Endothelial cell of umbilical vein (primary cell): ENCODE measurements around the gene COQ7. TPM values are rescaled to one million over a fixed set of nuclear protein-coding genes. Genes with fewer than 3 reads are reported as not detected.

Source experiments
- BruUV-seq: library from RNA; stranded (reverse); fragments of 400-500 nt; replicated peaks from 2 replicates; lab custom pipeline; 2021; lab: Mats Ljungman, UMichigan
- CTCF ChIA-PET: fragments of 300-600, 350-600 bp; sonication (Branson Sonifier 250); formaldehyde crosslinking; loops from one replicate; lab custom pipeline; 2021; ENCODE audit warnings: antibody characterized with exemption, inconsistent platforms; lab: Charles Lee
- POLR2A ChIA-PET: fragments of 300-600, 350-600 bp; sonication (Branson Sonifier 250); formaldehyde crosslinking; loops from one replicate; lab custom pipeline; 2021; ENCODE audit warnings: antibody characterized with exemption, inconsistent platforms; lab: Charles Lee
- DNase-seq: peaks from one replicate; pipeline ENCODE4 v3.0.0-alpha.2; 2011; ENCODE audit warnings: low read depth, low spot score
- FAIRE-seq: peaks from 2 replicates; lab custom pipeline; 2011; peaks lifted over from hg19 to GRCh38; lab: Jason Lieb, UNC
- H2AFZ ChIP-seq: 2 replicates; pipeline ENCODE4 v1.6.0; 2012; ENCODE audit warnings: low read depth, low read length, control low read depth, inconsistent platforms
- H3K27ac ChIP-seq: 2 replicates; pipeline ENCODE4 v1.5.1; 2011; ENCODE audit warnings: low read depth, mild to moderate bottlenecking, control low read depth, low read length, moderate library complexity; ENCODE audit not compliant: insufficient read depth
- H3K27me3 ChIP-seq, 2 experiments: 2 replicates each; pipeline versions ENCODE4 v1.6.0 to v1.6.1; 2011; ENCODE audit warnings: low read length in 2 of 2, mixed read lengths in 1 of 2; ENCODE audit not compliant: control insufficient read depth in 2 of 2, insufficient read depth in 2 of 2
- H3K36me3 ChIP-seq, 2 experiments: 2 replicates in 1 of 2; 3 replicates in 1 of 2; pipeline ENCODE4 v1.5.1; 2011; ENCODE audit warnings: low read length in 2 of 2, mild to moderate bottlenecking in 1 of 2, moderate library complexity in 1 of 2; ENCODE audit not compliant: control insufficient read depth in 2 of 2, insufficient read depth in 2 of 2; ENCODE audit errors: extremely low read depth in 1 of 2
- H3K4me1 ChIP-seq: 3 replicates; pipeline ENCODE4 v1.5.1; 2011; ENCODE audit warnings: mild to moderate bottlenecking, low read length; ENCODE audit not compliant: control insufficient read depth, insufficient read depth; ENCODE audit errors: extremely low read depth
- H3K4me2 ChIP-seq: 2 replicates; pipeline ENCODE4 v1.6.1; 2011; ENCODE audit warnings: low read length, control low read depth, mixed read lengths; ENCODE audit not compliant: insufficient read depth
- H3K4me3 ChIP-seq, 3 experiments: fragments of 200-600 bp in 1 of 3; sonication (generic), shearing (Covaris generic) in 1 of 3; replicated peaks in 1 of 3; 2 replicates each; pipeline ENCODE4 v1.5.1; 2011 to 2016; ENCODE audit warnings: control low read depth in 3 of 3, low read length in 3 of 3, mild to moderate bottlenecking in 2 of 3, inconsistent platforms in 1 of 3, low read depth in 1 of 3, moderate library complexity in 1 of 3; ENCODE audit not compliant: insufficient read depth in 1 of 3
- H3K79me2 ChIP-seq: 2 replicates; pipeline ENCODE4 v1.6.0; 2012; ENCODE audit warnings: low read length, inconsistent platforms; ENCODE audit not compliant: control insufficient read depth, insufficient read depth
- H3K9ac ChIP-seq: replicated peaks from 2 replicates; pipeline ENCODE3; 2011; ENCODE audit warnings: low read length, control low read depth; ENCODE audit not compliant: insufficient read depth; ENCODE audit errors: extremely low read depth
- H3K9me1 ChIP-seq: replicated peaks from 3 replicates; pipeline ENCODE4 v1.6.0; 2011; ENCODE audit warnings: mild to moderate bottlenecking, low read length; ENCODE audit not compliant: control insufficient read depth, insufficient read depth; ENCODE audit errors: extremely low read depth
- H3K9me3 ChIP-seq: replicated peaks from 2 replicates; pipeline ENCODE4 v1.5.1; 2012; ENCODE audit warnings: low read length, inconsistent platforms; ENCODE audit not compliant: control insufficient read depth, insufficient read depth
- H4K20me1 ChIP-seq: replicated peaks from 2 replicates; pipeline ENCODE3; 2011; ENCODE audit warnings: mild to moderate bottlenecking, low read length; ENCODE audit not compliant: control insufficient read depth, insufficient read depth; ENCODE audit errors: extremely low read depth
- CTCF ChIP-seq, 2 donors: IDR thresholded peaks; 1 replicate in 1 of 2; 2 replicates in 1 of 2; pipeline ENCODE4 v1.5.1; 2011; ENCODE audit warnings: low read length in 2 of 2, mild to moderate bottlenecking in 2 of 2, moderate library complexity in 2 of 2, control low read depth in 1 of 2, inconsistent platforms in 1 of 2, low read depth in 1 of 2; ENCODE audit not compliant: insufficient read depth in 1 of 2; ENCODE audit errors: extremely low read depth in 1 of 2
- EZH2 ChIP-seq: IDR thresholded peaks from 2 replicates; pipeline ENCODE4 v1.6.1; 2012; ENCODE audit warnings: borderline replicate concordance, low read depth, mild to moderate bottlenecking, moderate library complexity, low read length, inconsistent platforms; ENCODE audit not compliant: severe bottlenecking
- FOS ChIP-seq: IDR thresholded peaks from 2 replicates; pipeline ENCODE4 v1.6.1; 2011; ENCODE audit warnings: mild to moderate bottlenecking, low read length, moderate library complexity, borderline replicate concordance; ENCODE audit not compliant: insufficient read depth
- JUN ChIP-seq: IDR thresholded peaks from 2 replicates; pipeline ENCODE4 v1.6.1; 2011; ENCODE audit warnings: borderline replicate concordance, low read depth; ENCODE audit not compliant: insufficient read length, insufficient read depth
- MAX ChIP-seq: IDR thresholded peaks from 2 replicates; pipeline ENCODE4 v1.6.1; 2011; ENCODE audit not compliant: insufficient read depth, insufficient read length
- MYC ChIP-seq: IDR thresholded peaks from one replicate; pipeline ENCODE4 v1.6.1; 2011; ENCODE audit warnings: mild to moderate bottlenecking, low read depth, low read length
- POLR2A ChIP-seq: IDR thresholded peaks from 2 replicates; pipeline ENCODE4 v1.6.1; 2012; ENCODE audit warnings: low read depth, mild to moderate bottlenecking, control low read depth, low read length
- dilution Hi-C: fragments of 300-500 bp; cut with MboI; formaldehyde crosslinking; loops from one replicate; pipeline ENCODE4 v1.15.0; 2019; ENCODE audit warnings: low sequenced_read_pairs; ENCODE audit not compliant: extremely low pct_ligation_motif_present
- intact Hi-C: fragments of 100-400 bp; cut with micrococcal nuclease; formaldehyde crosslinking; loops from one replicate; pipeline ENCODE4 v1.10.0; 2022
- polyA plus RNA-seq, 4 experiments: library from polyadenylated mRNA; depleted of rRNA in 3 of 4; stranded (reverse) in 3 of 4; unstranded in 1 of 4; fragments of >200 nt; gene quantifications; 2 replicates each; pipeline versions ENCODE4 v1.2.1 to v1.2.3, GENCODE V29; 2011 to 2012; ENCODE audit warnings: missing spikeins in 1 of 4
- total RNA-seq: library from RNA; stranded (reverse); gene quantifications from 2 replicates; pipeline ENCODE4 v1.2.3, GENCODE V29; 2021

COQ7 gene
- total and polyA plus RNA-seq, 2 donors (not counting 3 experiments of a cell fraction or from before 2014, with no cell fraction given): 12.9 to 24.2 TPM

- Histone ChIP-seq H3K36me3 (peaks cover 0 to 2% of the 10 kb centered on the region in 2 experiments), H2AFZ (no peak overlapping the region), H3K27me3 (no peaks in the 10 kb centered on the region), H3K4me1 (no peaks in the 10 kb centered on the region), H3K9me3 (no peaks in the 10 kb centered on the region), H3K79me2 (no peaks in the 10 kb centered on the region), H4K20me1 (no peaks in the 10 kb centered on the region), H3K9me1 (no peaks in the 10 kb centered on the region), H3K4me2 (no peak overlapping the region), H3K4me3 (no peak overlapping the region), H3K9ac (no peak overlapping the region), H3K27ac (no peak overlapping the region)
- TF ChIP-seq MAX: no peak
- TF ChIP-seq MYC: no peak
- TF ChIP-seq JUN: no peak
- TF ChIP-seq FOS: no peak
- no peak for TF ChIP-seq CTCF (IDR thresholded peaks at IDR 0.05; ENCODE audit: extremely low read depth in 1 of 2, insufficient read depth in 1 of 2, low read depth in 1 of 2, low read length in 2 of 2)
- TF ChIP-seq EZH2: no peak
- TF ChIP-seq POLR2A: no peak
- ChIA-PET CTCF (no interaction called here), POLR2A (no interaction called here)
- dilution Hi-C loops: no loop called here
- intact Hi-C loops: no loop called here
- no peak for FAIRE-seq
- DNase-seq: no peak
- no TSS peak for BruUV-seq
Measured at GRCh38 chr16:19020689-19021088, 46.7 kb upstream of the COQ7 start.
